GM18858 (cell line): ENCODE measurements around the gene IL20RB.
A peak's percentile ranks its signal among the peaks of the same experiment; 100 is the strongest.

Source experiments
- ATAC-seq: cut with Tn5 transposase; IDR thresholded peaks from one replicate; pipeline ENCODE4 v1.9.1; 2021; ENCODE audit not compliant: unreplicated experiment

The IL20RB gene

GRCh38 chr3:137026701-137027100 lies 68.9 kb downstream of the IL20RB start:
- ATAC-seq, result no peak

GRCh38 chr3:137032465-137033120 lies 74.8 kb downstream of the IL20RB start:
- ATAC-seq, result peak; percentile 67

GRCh38 chr3:137035631-137036030 lies 77.8 kb downstream of the IL20RB start:
- no peak for ATAC-seq

GRCh38 chr3:137039570-137039969 lies 81.8 kb downstream of the IL20RB start:
- no peak for ATAC-seq

GRCh38 chr3:137041251-137041650 lies 83.5 kb downstream of the IL20RB start:
- ATAC-seq, result no peak

- no peak for ATAC-seq
Observed at GRCh38 chr3:137041686-137042085, 83.9 kb downstream of the IL20RB start.

- ATAC-seq, result no peak
Observed at GRCh38 chr3:137046747-137047146, 89.0 kb downstream of the IL20RB start.

- no peak for ATAC-seq
Observed at GRCh38 chr3:137047240-137047639, 89.5 kb downstream of the IL20RB start.

GRCh38 chr3:137050281-137050680 lies 92.5 kb downstream of the IL20RB start:
- no peak for ATAC-seq

- ATAC-seq, result no peak
Observed at GRCh38 chr3:137052298-137052697, 94.5 kb downstream of the IL20RB start.
